ENCODE results near the gene GAS7. TPM values are rescaled to one million over a fixed set of nuclear protein-coding genes. Genes with fewer than 3 reads are reported as not detected.
A peak's percentile ranks its signal among the peaks of the same experiment; 100 is the strongest.

GAS7 gene
- 12.3 to 13.9 TPM (median 13.4 TPM) in 3 replicates for total RNA-seq (2021)
- Bru-seq, nascent RNA = percentile 38 among the genes with signal in this experiment
- long read RNA-seq, experiment 1, full-length matches to known transcripts = 11 of 21 reads
- long read RNA-seq, experiment 1, partial matches to known transcripts = 0 of 21 reads
- long read RNA-seq, experiment 1, other reads (novel, unspliced or antisense) = 10 of 21 reads
- long read RNA-seq, experiment 2, full-length matches to known transcripts = 1 of 4 reads
- long read RNA-seq, experiment 2, partial matches to known transcripts = 0 of 4 reads
- long read RNA-seq, experiment 2, other reads (novel, unspliced or antisense) = 3 of 4 reads
- long read RNA-seq, experiment 3 = 0 reads

- Mint-ChIP-seq H3K27me3 (ENCODE audit: low read depth) (peaks cover 50% of the 10 kb centered on the region), H3K36me3 (peaks cover 20% of the 10 kb centered on the region), H3K27ac (no peak within 1 kb of the TSS), H3K9me3 (peaks cover 24% of the 10 kb centered on the region), H3K4me1 (peaks cover 4% of the 10 kb centered on the region; the same call in 1 of the 2 replicates), H3K4me3 (peak within 1 kb of the TSS; percentile 75)
- ATAC-seq = peak; percentile 85
- peak; percentile 29; the same call in 1 of the 2 replicates for TF ChIP-seq E2F5 (CRISPR knock-in tag; IDR thresholded peaks at IDR 0.05)
- no peak for TF ChIP-seq SP1 (CRISPR knock-in tag; conservative IDR thresholded peaks at IDR 0.05)
- TF ChIP-seq ZSCAN18 (CRISPR knock-in tag; IDR thresholded peaks at IDR 0.05) = no peak
- ChIA-PET CTCF (interaction anchor here (0.5 to 1.3 kb wide), 10 partner anchors 10 to 443 kb away, joined by 3 to 9 read pairs (median 4); no protein-coding TSS in a partner anchor), POLR2A (interaction anchor here (0.6 to 1.2 kb wide), 3 partner anchors 12 to 93 kb away, joined by 4 to 6 read pairs (median 4); no protein-coding TSS in a partner anchor)
- DNase-seq (ENCODE audit: low spot score) = peak; percentile 81
These were observed at the start of gene GAS7 for GRCh38 chr17:10198509-10199249. Gene GAS7, minus strand, starts transcription at chr17:10198606.

GRCh38 chr17:10247810-10248209, 49.4 kb upstream of the GAS7 start:
- ATAC-seq (no peak), DNase-seq (ENCODE audit: low spot score) (no peak)
- Mint-ChIP-seq H3K4me3 (no peak overlapping the region), H3K36me3 (no peaks in the 10 kb centered on the region), H3K4me1 (no peaks in the 10 kb centered on the region), H3K27me3 (ENCODE audit: low read depth) (no peaks in the 10 kb centered on the region), H3K9me3 (peaks cover 7% of the 10 kb centered on the region), H3K27ac (no peak overlapping the region)
- CTCF ChIA-PET = interaction anchor here (1.0 kb wide), 1 partner anchor 21 kb away, joined by 3 read pairs; no protein-coding TSS in a partner anchor
- no peak for TF ChIP-seq ATF3 (CRISPR knock-in tag; conservative IDR thresholded peaks at IDR 0.05)
- no peak for TF ChIP-seq FOXJ3 (CRISPR knock-in tag; IDR thresholded peaks at IDR 0.05; ENCODE audit: borderline replicate concordance)
- TF ChIP-seq ZNF671 (CRISPR knock-in tag; IDR thresholded peaks at IDR 0.05) = no peak
- TF ChIP-seq NR1H2 (CRISPR knock-in tag; IDR thresholded peaks at IDR 0.05) = no peak
- no peak for TF ChIP-seq MLX (CRISPR knock-in tag; IDR thresholded peaks at IDR 0.05)
- TF ChIP-seq CDX4 (CRISPR knock-in tag; IDR thresholded peaks at IDR 0.05; ENCODE audit: borderline replicate concordance) = no peak
- POLR2A ChIA-PET = no interaction called here

GRCh38 chr17:10243883-10244844, 45.8 kb upstream of the GAS7 start:
- ATAC-seq (no peak), DNase-seq (ENCODE audit: low spot score) (no peak)
- Mint-ChIP-seq H3K27me3 (ENCODE audit: low read depth) (no peaks in the 10 kb centered on the region), H3K9me3 (peaks cover 15% of the 10 kb centered on the region), H3K4me1 (no peaks in the 10 kb centered on the region), H3K36me3 (no peaks in the 10 kb centered on the region), H3K4me3 (no peak overlapping the region), H3K27ac (no peak overlapping the region)
- POLR2A ChIA-PET = interaction anchor here (0.5 kb wide), 1 partner anchor 35 kb away, joined by 4 read pairs; no protein-coding TSS in a partner anchor
- TF ChIP-seq ZNF121 (CRISPR knock-in tag; IDR thresholded peaks at IDR 0.05) = no peak
- CTCF ChIA-PET = interaction anchor here (1.4 to 1.8 kb wide), 4 partner anchors 17 to 319 kb away, joined by 3 to 10 read pairs (median 3); no protein-coding TSS in a partner anchor

Measured in WTC11 (cell line).